C4-2B (cell line): ENCODE data around the gene ALAS2.

Source experiments
- ZFX ChIP-seq: fragments of 450-650 bp; IDR thresholded peaks from 2 replicates; pipeline ENCODE4 v1.6.1; 2017
- TF ChIP-seq, protein P1 (sequence below): fragments of 450-650 bp; conservative IDR thresholded peaks from 2 replicates; pipeline ENCODE4 v1.5.1; 2017; ENCODE audit warnings: mild to moderate bottlenecking

DNA sequence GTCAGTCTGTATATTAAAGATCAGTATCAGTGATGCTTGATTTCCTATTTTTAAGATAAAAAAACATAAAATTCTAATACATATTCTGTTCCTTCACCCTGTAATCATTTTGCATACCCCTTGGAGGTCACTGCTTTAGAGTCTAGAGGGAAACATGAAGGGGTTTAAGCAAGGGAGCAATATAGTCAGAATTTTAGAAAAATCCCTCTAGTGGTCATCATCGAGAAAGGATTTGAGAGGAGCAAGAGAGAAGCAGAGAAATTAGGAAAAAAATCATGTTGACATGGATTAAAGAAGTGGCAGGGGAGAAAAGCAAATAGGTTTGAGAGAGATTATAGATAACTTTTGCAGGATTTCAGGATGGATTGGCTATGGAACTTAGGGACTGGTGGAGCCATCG lies 19.5 kb downstream of the ALAS2 start:
- TF ChIP-seq, protein P1, sequence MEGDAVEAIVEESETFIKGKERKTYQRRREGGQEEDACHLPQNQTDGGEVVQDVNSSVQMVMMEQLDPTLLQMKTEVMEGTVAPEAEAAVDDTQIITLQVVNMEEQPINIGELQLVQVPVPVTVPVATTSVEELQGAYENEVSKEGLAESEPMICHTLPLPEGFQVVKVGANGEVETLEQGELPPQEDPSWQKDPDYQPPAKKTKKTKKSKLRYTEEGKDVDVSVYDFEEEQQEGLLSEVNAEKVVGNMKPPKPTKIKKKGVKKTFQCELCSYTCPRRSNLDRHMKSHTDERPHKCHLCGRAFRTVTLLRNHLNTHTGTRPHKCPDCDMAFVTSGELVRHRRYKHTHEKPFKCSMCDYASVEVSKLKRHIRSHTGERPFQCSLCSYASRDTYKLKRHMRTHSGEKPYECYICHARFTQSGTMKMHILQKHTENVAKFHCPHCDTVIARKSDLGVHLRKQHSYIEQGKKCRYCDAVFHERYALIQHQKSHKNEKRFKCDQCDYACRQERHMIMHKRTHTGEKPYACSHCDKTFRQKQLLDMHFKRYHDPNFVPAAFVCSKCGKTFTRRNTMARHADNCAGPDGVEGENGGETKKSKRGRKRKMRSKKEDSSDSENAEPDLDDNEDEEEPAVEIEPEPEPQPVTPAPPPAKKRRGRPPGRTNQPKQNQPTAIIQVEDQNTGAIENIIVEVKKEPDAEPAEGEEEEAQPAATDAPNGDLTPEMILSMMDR: peak; percentile 43
- no peak for TF ChIP-seq ZFX
